Activated T-helper 1 cell treated with anti-CD3 and anti-CD28 coated beads, Interleukin-12 subunit alpha, Interleukin-12 subunit beta, Interleukin-2, Interleukin-4 antibody, amounts not matched to agents 30 ng/mL and 10 ng/mL and 1 ng/mL, durations not matched to agents 14 hours and 24 hours and 36 hours (primary cell): ENCODE measurements around the gene TYMP. TPM values are rescaled to one million over a fixed set of nuclear protein-coding genes. Genes with fewer than 3 reads are reported as not detected.

Source experiments
- DNase-seq: peaks from one replicate; pipeline ENCODE4 v3.0.0; 2021; ENCODE audit warnings: low spot score
- H3K27ac Mint-ChIP-seq: one replicate; pipeline ENCODE4 v1.8.0; 2021; ENCODE audit warnings: mild to moderate bottlenecking, mixed read lengths
- H3K27me3 Mint-ChIP-seq: one replicate; pipeline ENCODE4 v1.8.0; 2022; ENCODE audit warnings: mild to moderate bottlenecking, moderate library complexity, mixed read lengths; ENCODE audit not compliant: insufficient read depth
- H3K36me3 Mint-ChIP-seq: one replicate; pipeline ENCODE4 v1.8.0; 2021; ENCODE audit warnings: low read depth, mixed read lengths
- H3K4me1 Mint-ChIP-seq: one replicate; pipeline ENCODE4 v1.8.0; 2021; ENCODE audit warnings: low read depth, mixed read lengths
- H3K4me3 Mint-ChIP-seq: one replicate; pipeline ENCODE4 v1.8.0; 2021; ENCODE audit warnings: mild to moderate bottlenecking, moderate library complexity, mixed read lengths
- H3K9me3 Mint-ChIP-seq: one replicate; pipeline ENCODE4 v1.8.0; 2021; ENCODE audit warnings: mixed read lengths
- intact Hi-C: fragments of 100-400 bp; cut with micrococcal nuclease; formaldehyde crosslinking; loops from one replicate; pipeline ENCODE4 v1.15.1; 2024
- total RNA-seq: library from RNA; stranded (reverse); gene quantifications from 2 replicates; pipeline ENCODE4 v1.2.3, GENCODE V29; 2022

Gene TYMP
- total RNA-seq, 1 donor from 2014 or later = 57.2 TPM

GRCh38 chr22:50553310-50553709 lies 23.5 kb upstream of the TYMP start:
- Mint-ChIP-seq H3K27ac (no peak overlapping the region), H3K4me3 (no peak overlapping the region), H3K27me3 (peaks cover 3% of the 10 kb centered on the region), H3K4me1 (peaks cover 11% of the 10 kb centered on the region), H3K36me3 (no peaks in the 10 kb centered on the region), H3K9me3 (no peaks in the 10 kb centered on the region)
- no peak for DNase-seq
- intact Hi-C loops = no loop called here

- Mint-ChIP-seq H3K27me3 (peaks cover 3% of the 10 kb centered on the region), H3K36me3 (no peaks in the 10 kb centered on the region), H3K4me1 (peaks cover 11% of the 10 kb centered on the region), H3K27ac (no peak overlapping the region), H3K9me3 (no peaks in the 10 kb centered on the region), H3K4me3 (peak overlapping the region; percentile 23)
- intact Hi-C loops = no loop called here
- no peak for DNase-seq
These were observed 21.4 kb upstream of the TYMP start for GRCh38 chr22:50551160-50551752.

GRCh38 chr22:50550395-50550794 lies 20.6 kb upstream of the TYMP start:
- Mint-ChIP-seq H3K4me3 (peak overlapping the region; percentile 82), H3K4me1 (peaks cover 18% of the 10 kb centered on the region), H3K27me3 (peaks cover 3% of the 10 kb centered on the region), H3K27ac (peak overlapping the region; percentile 86), H3K9me3 (no peaks in the 10 kb centered on the region), H3K36me3 (no peaks in the 10 kb centered on the region)
- no peak for DNase-seq
- intact Hi-C loops = no loop called here

- peak overlapping the region; percentile 83 for H3K27ac Mint-ChIP-seq
- DNase-seq = no peak
- no peaks in the 10 kb centered on the region for H3K36me3 Mint-ChIP-seq
- no peaks in the 10 kb centered on the region for H3K9me3 Mint-ChIP-seq
- H3K4me3 Mint-ChIP-seq = peak overlapping the region; percentile 82
- H3K27me3 Mint-ChIP-seq = peaks cover 3% of the 10 kb centered on the region
- intact Hi-C loops = loop anchor here (1.0 kb wide), 2 partner anchors 10 to 13 kb away; partner anchors contain the start of gene SYCE3
- H3K4me1 Mint-ChIP-seq = peaks cover 29% of the 10 kb centered on the region
These were observed 19.3 kb upstream of the TYMP start for GRCh38 chr22:50548921-50549790.

- Mint-ChIP-seq H3K4me1 (peaks cover 29% of the 10 kb centered on the region), H3K36me3 (no peaks in the 10 kb centered on the region), H3K4me3 (peak overlapping the region; percentile 77), H3K9me3 (no peaks in the 10 kb centered on the region), H3K27me3 (no peaks in the 10 kb centered on the region), H3K27ac (peak overlapping the region; percentile 82)
- DNase-seq = peak; percentile 51
- intact Hi-C loops = loop anchor here (1.0 kb wide), 2 partner anchors 9 to 14 kb away; partner anchors contain the start of gene SYCE3
These were observed 18.5 kb upstream of the TYMP start for GRCh38 chr22:50548040-50548920.

- intact Hi-C loops = no loop called here
- Mint-ChIP-seq H3K9me3 (no peaks in the 10 kb centered on the region), H3K4me3 (peak overlapping the region; percentile 74), H3K4me1 (peaks cover 32% of the 10 kb centered on the region), H3K27me3 (no peaks in the 10 kb centered on the region), H3K27ac (peak overlapping the region; percentile 72), H3K36me3 (peaks cover under 1% of the 10 kb centered on the region)
- no peak for DNase-seq
These were observed 17.6 kb upstream of the TYMP start for GRCh38 chr22:50547263-50547985.

- peaks cover 1% of the 10 kb centered on the region for H3K36me3 Mint-ChIP-seq
- no peaks in the 10 kb centered on the region for H3K9me3 Mint-ChIP-seq
- intact Hi-C loops = no loop called here
- no peaks in the 10 kb centered on the region for H3K27me3 Mint-ChIP-seq
- no peak for DNase-seq
- H3K4me1 Mint-ChIP-seq = peaks cover 40% of the 10 kb centered on the region
- H3K4me3 Mint-ChIP-seq = no peak overlapping the region
- H3K27ac Mint-ChIP-seq = peak overlapping the region; percentile 52
These were observed 16.8 kb upstream of the TYMP start for GRCh38 chr22:50546326-50547262.

GRCh38 chr22:50545522-50546325 lies 15.9 kb upstream of the TYMP start, which contains the start of gene KLHDC7B:
TSS of gene KLHDC7B (plus strand) at chr22:50545899. CDS start at chr22:50546244, 345 bp downstream.
- Mint-ChIP-seq H3K27ac (peak within 1 kb of the TSS; percentile 84), H3K27me3 (no peaks in the 10 kb centered on the region), H3K4me1 (peaks cover 47% of the 10 kb centered on the region), H3K4me3 (peak within 1 kb of the TSS; percentile 59), H3K36me3 (peaks cover 1% of the 10 kb centered on the region), H3K9me3 (no peaks in the 10 kb centered on the region)
- intact Hi-C loops = loop anchor here (2.0 kb wide), 1 partner anchor 15 kb away; the partner anchor contains the start of gene TYMP
- no peak for DNase-seq

GRCh38 chr22:50544746-50545253 lies 15.0 kb upstream of the TYMP start:
- no peak for DNase-seq
- Mint-ChIP-seq H3K36me3 (peaks cover 1% of the 10 kb centered on the region), H3K4me1 (peaks cover 45% of the 10 kb centered on the region), H3K27ac (peak overlapping the region; percentile 84), H3K4me3 (peak overlapping the region; percentile 59), H3K27me3 (no peaks in the 10 kb centered on the region), H3K9me3 (no peaks in the 10 kb centered on the region)
- intact Hi-C loops = loop anchor here (1.0 to 5.0 kb wide), 3 partner anchors 14 to 527 kb away; partner anchors contain the start of genes CHKB and TYMP

- Mint-ChIP-seq H3K9me3 (no peaks in the 10 kb centered on the region), H3K27ac (peak overlapping the region; percentile 84), H3K4me3 (peak overlapping the region; percentile 59), H3K4me1 (peaks cover 51% of the 10 kb centered on the region), H3K36me3 (peaks cover 1% of the 10 kb centered on the region), H3K27me3 (no peaks in the 10 kb centered on the region)
- peak; percentile 80 for DNase-seq
- intact Hi-C loops = loop anchor here (1.0 to 5.0 kb wide), 3 partner anchors 13 to 527 kb away; partner anchors contain the start of genes CHKB and TYMP
These were observed 14.4 kb upstream of the TYMP start for GRCh38 chr22:50544078-50544745.
